PC-3 (cell line): Measurements from ENCODE around the gene FIP1L1.

Experiments
- CTCF ChIP-seq: fragments of 300-600 bp; sonication (generic); conservative IDR thresholded peaks from 2 replicates; pipeline ENCODE4 v1.5.1; 2017; ENCODE audit warnings: antibody characterized with exemption, low read depth, mild to moderate bottlenecking, low read length
- EZH2 ChIP-seq: fragments of 300-600 bp; sonication (generic); IDR thresholded peaks from one replicate; pipeline ENCODE4 v1.6.1; 2017; ENCODE audit warnings: antibody characterized with exemption, mild to moderate bottlenecking, low read length; ENCODE audit not compliant: unreplicated experiment
- EZH2phosphoT487 ChIP-seq: fragments of 300-600 bp; sonication (generic); IDR thresholded peaks from 2 replicates; pipeline ENCODE4 v1.6.1; 2018; ENCODE audit warnings: mild to moderate bottlenecking, antibody characterized with exemption, low read length, borderline replicate concordance

GRCh38 chr4:53450773-53451172 lies 73.3 kb downstream of the FIP1L1 start:
- TF ChIP-seq CTCF (no peak), EZH2 (no peak), EZH2phosphoT487 (no peak)
